Small intestine (tissue), 7 donors: ENCODE results near the gene OR6K3. TPM values are rescaled to one million over a fixed set of nuclear protein-coding genes. Genes with fewer than 3 reads are reported as not detected.

Experiments used
- DNase-seq, 2 donors: peaks; one replicate each; pipeline versions ENCODE4 v3.0.0 to v3.0.0-alpha.2; 2013
- FAIRE-seq: peaks from 2 replicates; lab custom pipeline; 2012; peaks lifted over from hg19 to GRCh38; lab: Jason Lieb, UNC
- H3K27ac ChIP-seq, 3 donors: one replicate each; pipeline ENCODE4 v1.5.1; 2013; ENCODE audit warnings: low read length in 2 of 3, mild to moderate bottlenecking in 2 of 3, control low read depth in 1 of 3, inconsistent platforms in 1 of 3, low read depth in 1 of 3, moderate library complexity in 1 of 3
- H3K27me3 ChIP-seq, 3 donors: one replicate each; pipeline ENCODE4 v1.6.1; 2013; ENCODE audit warnings: low read length in 3 of 3, inconsistent platforms in 1 of 3; ENCODE audit not compliant: control insufficient read depth in 3 of 3, insufficient read depth in 3 of 3
- H3K36me3 ChIP-seq, 3 donors: one replicate each; pipeline ENCODE4 v1.6.1; 2013; ENCODE audit warnings: low read length in 3 of 3, inconsistent platforms in 1 of 3, low read depth in 1 of 3, mild to moderate bottlenecking in 1 of 3, moderate library complexity in 1 of 3; ENCODE audit not compliant: control insufficient read depth in 3 of 3, insufficient read depth in 2 of 3
- H3K4me1 ChIP-seq, 3 donors: one replicate each; pipeline ENCODE4 v1.6.1; 2013; ENCODE audit warnings: low read length in 2 of 3, inconsistent platforms in 1 of 3, low read depth in 1 of 3, mild to moderate bottlenecking in 1 of 3, moderate library complexity in 1 of 3; ENCODE audit not compliant: control insufficient read depth in 3 of 3, insufficient read depth in 2 of 3
- H3K4me3 ChIP-seq, 3 donors: one replicate each; pipeline ENCODE4 v1.5.1; 2013; ENCODE audit warnings: low read length in 3 of 3, control low read depth in 1 of 3, inconsistent platforms in 1 of 3, low read depth in 1 of 3, mild to moderate bottlenecking in 1 of 3, moderate library complexity in 1 of 3
- H3K9me3 ChIP-seq, 2 donors: one replicate each; pipeline ENCODE4 v1.6.1; 2013; ENCODE audit warnings: low read depth in 1 of 2, low read length in 1 of 2; ENCODE audit not compliant: control insufficient read depth in 2 of 2, insufficient read depth in 1 of 2
- WGBS, 3 donors: extraction: QIAGEN DNeasy Blood & Tissue Kit; methylation state at CpG; one replicate each; pipeline ENCODE4 v1.1.7; 2013; 5-methylcytosine and 5-hydroxymethylcytosine counted together
- polyA plus RNA-seq, 4 donors: library from polyadenylated mRNA; stranded (reverse) in 3 of 4; unstranded in 1 of 4; fragments of 200-250 nt in 3 of 4; fragments of 120-200 nt in 1 of 4; gene quantifications; one replicate each; pipeline versions ENCODE4 v1.2.1 to v1.2.3, GENCODE V29; 2013
- donor health status: healthy with polysubstance abuse.
- donor health status: control.
- donor health status: control.
- donor health status: Bipolar disorder and iron deficiency.
- donor health status: healthy.

Gene OR6K3
- polyA plus RNA-seq, 4 donors: not detected

DNA sequence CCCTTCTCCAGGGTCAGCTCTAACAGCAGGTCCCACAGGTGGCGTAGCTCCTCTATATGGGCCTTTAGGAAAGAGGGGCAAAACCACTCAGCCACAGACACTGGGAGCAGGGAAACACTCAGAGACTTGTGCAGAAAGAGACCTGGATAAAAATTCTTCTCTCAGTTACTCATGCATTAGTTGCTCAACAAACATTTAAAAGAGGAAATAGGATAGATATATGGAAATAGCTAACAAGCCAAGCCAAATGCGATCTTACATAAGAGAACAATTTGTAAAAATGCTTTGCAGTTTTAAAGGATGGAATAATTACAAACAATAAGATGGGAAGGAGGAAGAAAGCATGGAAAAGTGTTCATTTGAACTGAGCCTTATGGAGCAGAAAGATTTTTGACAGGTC lies 38.9 kb downstream of the OR6K3 start:
- FAIRE-seq (no peak), DNase-seq (no peak)
- Histone ChIP-seq H3K4me1 (no peaks in the 10 kb centered on the region), H3K4me3 (no peak overlapping the region), H3K27me3 (no peaks in the 10 kb centered on the region), H3K36me3 (no peaks in the 10 kb centered on the region), H3K9me3 (no peaks in the 10 kb centered on the region), H3K27ac (no peak overlapping the region)
- 77 to 94% (median 91%) methylated on average over 2 of the region's 2 CpGs for WGBS, 3 donors

DNA sequence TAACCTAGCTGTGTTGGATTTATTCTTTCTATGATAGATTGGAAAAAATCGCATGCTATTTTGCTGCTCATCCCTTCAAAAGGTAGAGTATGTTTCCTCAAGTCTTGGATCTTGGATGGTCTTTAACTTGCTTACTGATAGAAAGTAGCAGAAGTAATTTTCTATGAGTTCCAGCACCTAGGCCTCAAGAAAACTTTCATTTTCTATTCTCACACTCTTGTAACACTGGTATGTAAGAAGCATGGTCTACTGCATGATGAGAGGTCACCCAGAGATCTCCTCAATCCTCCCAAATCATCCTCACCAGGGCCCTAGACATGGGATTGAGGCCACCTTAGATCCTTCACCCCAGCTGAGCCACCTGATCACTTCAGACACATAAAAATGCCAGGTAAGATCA lies 41.2 kb downstream of the OR6K3 start:
- H3K27ac ChIP-seq: no peak overlapping the region
- FAIRE-seq (no peak), DNase-seq (no peak)
- no peak overlapping the region for H3K4me3 ChIP-seq
- H3K4me1 ChIP-seq: no peaks in the 10 kb centered on the region
- H3K36me3 ChIP-seq: no peaks in the 10 kb centered on the region
- WGBS, 3 donors: 88 to 91% (median 90%) methylated on average over 1 of the region's 1 CpG
- H3K9me3 ChIP-seq: no peaks in the 10 kb centered on the region
- H3K27me3 ChIP-seq: no peaks in the 10 kb centered on the region

DNA sequence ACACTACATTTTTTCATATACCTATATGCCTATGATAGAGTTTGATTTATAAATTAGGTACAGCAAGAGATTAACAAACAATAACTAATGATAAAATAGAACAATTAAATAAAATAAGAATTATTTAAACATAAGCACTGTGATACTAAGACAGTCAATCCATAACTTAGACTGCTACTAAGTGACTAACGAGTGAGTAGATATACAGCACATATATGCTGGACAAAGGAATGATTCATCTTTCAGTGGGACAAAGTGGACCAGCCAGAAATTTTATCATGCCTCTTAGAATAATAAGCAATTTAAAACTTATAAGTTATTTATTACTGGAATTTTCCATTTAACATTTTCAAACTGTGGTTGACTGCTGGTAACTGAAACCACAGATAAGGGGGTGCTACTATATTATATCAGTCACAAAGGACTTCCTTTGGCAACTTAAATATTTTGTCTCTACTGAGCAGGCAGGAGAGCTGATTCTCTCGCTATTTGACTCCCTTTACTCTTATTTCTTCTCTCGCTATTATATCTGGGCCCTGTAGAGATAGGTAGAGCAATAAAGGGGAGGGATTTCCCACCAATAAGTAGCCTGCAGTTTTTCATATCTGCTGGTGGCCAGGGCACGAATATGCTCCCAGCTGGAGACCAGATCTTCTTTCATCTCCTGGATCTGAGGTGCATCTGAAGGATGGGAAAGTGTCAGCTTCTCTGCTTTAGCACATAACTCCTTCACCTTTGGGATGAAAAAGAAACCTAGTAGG lies 44.8 kb downstream of the OR6K3 start:
- H3K27me3 ChIP-seq: no peaks in the 10 kb centered on the region
- no peak overlapping the region for H3K4me3 ChIP-seq
- H3K27ac ChIP-seq: no peak overlapping the region
- no peak for FAIRE-seq
- 25 to 55% (median 29%) methylated on average over 4 of the region's 4 CpGs for WGBS, 3 donors
- no peaks in the 10 kb centered on the region for H3K4me1 ChIP-seq
- DNase-seq: no peak
- H3K9me3 ChIP-seq: no peaks in the 10 kb centered on the region
- no peaks in the 10 kb centered on the region for H3K36me3 ChIP-seq

DNA sequence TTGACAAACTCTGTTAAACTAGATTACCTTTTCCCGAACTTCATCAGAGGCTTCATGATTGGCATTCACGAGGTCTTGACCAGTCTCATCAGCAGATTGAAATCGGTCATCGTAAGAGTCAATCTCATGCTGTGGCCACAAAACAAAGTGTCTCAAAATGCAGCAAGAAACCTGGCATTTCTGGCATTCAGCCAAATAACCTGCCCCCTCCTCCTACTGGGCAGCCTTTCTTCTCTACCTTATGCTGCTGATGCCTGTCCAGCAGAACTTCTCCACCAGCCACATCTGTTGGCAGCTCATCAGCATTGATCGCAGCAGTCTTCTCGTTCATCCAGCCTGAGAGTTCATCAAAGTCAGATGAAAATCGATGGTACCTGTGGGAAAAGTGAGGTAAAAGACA lies 46.2 kb downstream of the OR6K3 start:
- no peak for FAIRE-seq
- WGBS, 3 donors: 87 to 92% (median 90%) methylated on average over 7 of the region's 7 CpGs
- DNase-seq: no peak
- Histone ChIP-seq H3K9me3 (no peaks in the 10 kb centered on the region), H3K27ac (no peak overlapping the region), H3K4me1 (no peaks in the 10 kb centered on the region), H3K4me3 (no peak overlapping the region), H3K27me3 (no peaks in the 10 kb centered on the region), H3K36me3 (no peaks in the 10 kb centered on the region)

Other genes with a start within 250 kb of the OR6K3 start
- gene OR10R2, start 248.5 kb downstream of the OR6K3 start, polyA plus RNA-seq: not detected
- not detected for gene OR6Y1, start 166.3 kb downstream of the OR6K3 start, polyA plus RNA-seq
- not detected for gene OR6P1, start 150.1 kb downstream of the OR6K3 start, polyA plus RNA-seq
- gene OR10X1, start 140.8 kb downstream of the OR6K3 start, polyA plus RNA-seq: not detected
- gene OR10Z1, start 115.5 kb downstream of the OR6K3 start, polyA plus RNA-seq: under 1 TPM in 1 of 4 donors, not detected in 3; under 0.01 TPM
- under 1 TPM in 2 of 4 donors, not detected in 2; under 0.01 to 0.30 TPM for gene SPTA1, start 34.0 kb downstream of the OR6K3 start, polyA plus RNA-seq
- not detected for gene OR6K2, start 20.1 kb downstream of the OR6K3 start, polyA plus RNA-seq
- gene OR6K6, start 34.0 kb upstream of the OR6K3 start, polyA plus RNA-seq: not detected
- gene OR6N1, start 51.5 kb upstream of the OR6K3 start, polyA plus RNA-seq: not detected
- not detected for gene OR6N2, start 60.5 kb upstream of the OR6K3 start, polyA plus RNA-seq
- gene MNDA, start 110.6 kb upstream of the OR6K3 start, polyA plus RNA-seq: 1 to 10 TPM in 3 of 4 donors, under 1 TPM in 1; 0.89 to 3.3 (median 1.9) TPM
- under 1 TPM; 0.55 to 0.81 (median 0.68) TPM for gene PYHIN1, start 210.8 kb upstream of the OR6K3 start, polyA plus RNA-seq